OCI-LY3 (cell line): ENCODE results near the gene ZDBF2.
A peak's percentile ranks its signal among the peaks of the same experiment; 100 is the strongest.

Source experiments
- H2AFZ ChIP-seq: fragments of 200-600, 300-600 bp; shearing (Covaris generic); 2 replicates; pipeline ENCODE4 v1.6.0; 2014; ENCODE audit warnings: antibody characterized with exemption, low read depth, low read length
- H3K27ac ChIP-seq: fragments of 200-600, 300-600 bp; sonication (generic); 2 replicates; pipeline ENCODE4 v1.5.1; 2014; ENCODE audit warnings: mild to moderate bottlenecking, low read length, moderate library complexity, mixed read lengths
- H3K27me3 ChIP-seq: fragments of 200-600, 300-600 bp; sonication (generic); 2 replicates; pipeline ENCODE4 v1.6.1; 2014; ENCODE audit warnings: low read depth, low read length, mixed read lengths
- H3K36me3 ChIP-seq: fragments of 200-600, 300-600 bp; sonication (generic); replicated peaks from 2 replicates; pipeline ENCODE3; 2014; ENCODE audit warnings: low read depth, low read length, mixed read lengths
- H3K4me1 ChIP-seq: fragments of 300-600, 200-600 bp; sonication (generic); 2 replicates; pipeline ENCODE4 v1.6.1; 2014; ENCODE audit warnings: low read length, mixed read lengths
- H3K4me2 ChIP-seq: fragments of 200-600, 300-600 bp; sonication (generic); 2 replicates; pipeline ENCODE4 v1.6.1; 2014; ENCODE audit warnings: low read length, mixed read lengths
- H3K4me3 ChIP-seq: fragments of 300-600, 200-600 bp; sonication (generic); 2 replicates; pipeline ENCODE4 v1.5.1; 2014; ENCODE audit warnings: antibody characterized with exemption, mild to moderate bottlenecking, low read length, moderate library complexity
- H3K79me2 ChIP-seq: fragments of 300-600, 200-600 bp; shearing (Covaris generic); 2 replicates; pipeline ENCODE4 v1.6.1; 2014; ENCODE audit warnings: mild to moderate bottlenecking, low read length, mixed read lengths
- H3K9ac ChIP-seq: fragments of 300-600, 200-600 bp; shearing (Covaris generic); 2 replicates; pipeline ENCODE4 v1.6.0; 2014; ENCODE audit warnings: mild to moderate bottlenecking, low read length, moderate library complexity
- H3K9me3 ChIP-seq: fragments of 200-600, 300-600 bp; shearing (Covaris generic); 2 replicates; pipeline ENCODE4 v1.6.1; 2014; ENCODE audit warnings: low read length, mixed read lengths; ENCODE audit not compliant: insufficient read depth
- H4K20me1 ChIP-seq: fragments of 200-600, 300-600 bp; sonication (generic); 2 replicates; pipeline ENCODE4 v1.6.1; 2016; ENCODE audit warnings: low read length, mixed read lengths; ENCODE audit not compliant: insufficient read depth
- EZH2phosphoT487 ChIP-seq: fragments of 200-600 bp; shearing (Covaris generic); IDR thresholded peaks from 2 replicates; pipeline ENCODE4 v1.6.1; 2018; ENCODE audit warnings: antibody characterized with exemption, mixed run types, low read depth
- TF ChIP-seq, protein P1 (sequence below): fragments of 200-600, 300-600 bp; sonication (generic); IDR thresholded peaks from 2 replicates; pipeline ENCODE4 v1.5.1; 2014; ENCODE audit warnings: antibody characterized with exemption, low read length, low read depth

ZDBF2 gene

DNA sequence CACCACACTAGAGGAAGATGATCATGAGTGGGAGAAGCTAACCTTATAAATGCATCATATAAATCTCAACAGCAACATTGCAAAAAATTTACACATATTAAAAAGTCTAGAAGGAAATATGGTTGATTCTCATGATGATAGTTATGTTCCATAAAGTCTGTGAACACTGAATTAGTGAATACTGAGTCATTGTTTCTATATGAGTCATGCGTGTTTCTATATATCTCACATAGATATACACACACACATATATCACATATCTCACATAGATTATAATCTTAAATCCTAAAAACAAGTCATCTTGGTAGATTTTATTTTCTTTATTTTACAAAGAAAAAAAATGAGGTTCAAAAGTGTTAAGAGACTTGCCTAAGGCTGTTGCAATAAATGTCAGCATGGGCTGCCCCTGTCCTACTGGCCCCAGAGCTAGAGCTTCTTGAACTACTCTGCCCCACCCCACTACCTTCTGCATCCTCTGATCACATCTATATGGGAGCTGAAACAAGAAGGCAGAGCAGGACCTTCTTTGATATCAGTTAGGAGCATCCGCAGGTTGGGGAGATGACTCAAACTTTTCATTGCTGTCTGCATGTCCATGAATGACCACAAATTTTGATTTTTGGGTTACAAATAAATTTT is 87.1 kb downstream of the ZDBF2 start:
- H3K36me3 ChIP-seq = no peaks in the 10 kb centered on the region
- H3K27me3 ChIP-seq = no peaks in the 10 kb centered on the region
- H3K4me2 ChIP-seq = peak overlapping the region; percentile 73
- no peaks in the 10 kb centered on the region for H4K20me1 ChIP-seq
- H3K27ac ChIP-seq = no peak overlapping the region
- no peaks in the 10 kb centered on the region; the same call in 1 of the 2 replicates for H3K9me3 ChIP-seq
- H3K4me3 ChIP-seq = 0 out of 2 replicates have a peak overlapping the region, but pooled peaks have one; percentile 24
- H3K9ac ChIP-seq = no peak overlapping the region
- TF ChIP-seq, protein P1, sequence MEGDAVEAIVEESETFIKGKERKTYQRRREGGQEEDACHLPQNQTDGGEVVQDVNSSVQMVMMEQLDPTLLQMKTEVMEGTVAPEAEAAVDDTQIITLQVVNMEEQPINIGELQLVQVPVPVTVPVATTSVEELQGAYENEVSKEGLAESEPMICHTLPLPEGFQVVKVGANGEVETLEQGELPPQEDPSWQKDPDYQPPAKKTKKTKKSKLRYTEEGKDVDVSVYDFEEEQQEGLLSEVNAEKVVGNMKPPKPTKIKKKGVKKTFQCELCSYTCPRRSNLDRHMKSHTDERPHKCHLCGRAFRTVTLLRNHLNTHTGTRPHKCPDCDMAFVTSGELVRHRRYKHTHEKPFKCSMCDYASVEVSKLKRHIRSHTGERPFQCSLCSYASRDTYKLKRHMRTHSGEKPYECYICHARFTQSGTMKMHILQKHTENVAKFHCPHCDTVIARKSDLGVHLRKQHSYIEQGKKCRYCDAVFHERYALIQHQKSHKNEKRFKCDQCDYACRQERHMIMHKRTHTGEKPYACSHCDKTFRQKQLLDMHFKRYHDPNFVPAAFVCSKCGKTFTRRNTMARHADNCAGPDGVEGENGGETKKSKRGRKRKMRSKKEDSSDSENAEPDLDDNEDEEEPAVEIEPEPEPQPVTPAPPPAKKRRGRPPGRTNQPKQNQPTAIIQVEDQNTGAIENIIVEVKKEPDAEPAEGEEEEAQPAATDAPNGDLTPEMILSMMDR = no peak
- TF ChIP-seq EZH2phosphoT487 = no peak
- H3K79me2 ChIP-seq = no peaks in the 10 kb centered on the region
- H2AFZ ChIP-seq = no peak overlapping the region
- peaks cover 10% of the 10 kb centered on the region for H3K4me1 ChIP-seq
